ENCODE data around the gene CARD18.
"Not testable (repeated sequence)": the region's sequence is repeated elsewhere in the genome, so short reads cannot be mapped to it uniquely, and the experiment has no call there.

Gene CARD18

GRCh38 chr11:105106140-105106539, 33.4 kb downstream of the CARD18 start:
- TF ChIP-seq CTCF (IDR thresholded peaks at IDR 0.05; ENCODE audit: low read depth, low read length), result no peak
- DNase-seq (ENCODE audit: low read depth, low spot score), result no peak
- no peak overlapping the region for H3K4me3 ChIP-seq (ENCODE audit: low read depth, low read length)
- in situ Hi-C loops (cut with HindIII; ENCODE audit: low sequenced_read_pairs), result no loop called here

- H3K4me3 ChIP-seq (ENCODE audit: low read depth, low read length), result no peak overlapping the region
- no peak for TF ChIP-seq CTCF (IDR thresholded peaks at IDR 0.05; ENCODE audit: low read depth, low read length)
- no peak for DNase-seq (ENCODE audit: low read depth, low spot score)
- in situ Hi-C loops (cut with HindIII; ENCODE audit: low sequenced_read_pairs), result no loop called here
Observed at GRCh38 chr11:105104292-105104691, 35.3 kb downstream of the CARD18 start.

- no peak for DNase-seq (ENCODE audit: low read depth, low spot score)
- in situ Hi-C loops (cut with HindIII; ENCODE audit: low sequenced_read_pairs), result no loop called here
- H3K4me3 ChIP-seq (ENCODE audit: low read depth, low read length), result no peak overlapping the region
- no peak for TF ChIP-seq CTCF (IDR thresholded peaks at IDR 0.05; ENCODE audit: low read depth, low read length)
Observed at GRCh38 chr11:105103336-105103735, 36.2 kb downstream of the CARD18 start.

GRCh38 chr11:105102079-105102581, 37.4 kb downstream of the CARD18 start:
- H3K4me3 ChIP-seq (ENCODE audit: low read depth, low read length); DNase-seq (ENCODE audit: low read depth, low spot score); in situ Hi-C loops (cut with HindIII; ENCODE audit: low sequenced_read_pairs): not testable (repeated sequence)

- no peak overlapping the region for H3K4me3 ChIP-seq (ENCODE audit: low read depth, low read length)
- DNase-seq (ENCODE audit: low read depth, low spot score), result no peak
- TF ChIP-seq CTCF (IDR thresholded peaks at IDR 0.05; ENCODE audit: low read depth, low read length), result no peak
- in situ Hi-C loops (cut with HindIII; ENCODE audit: low sequenced_read_pairs), result no loop called here
Observed at GRCh38 chr11:105100981-105101630, 38.5 kb downstream of the CARD18 start.

- H3K4me3 ChIP-seq (ENCODE audit: low read depth, low read length), result no peak overlapping the region
- TF ChIP-seq CTCF (IDR thresholded peaks at IDR 0.05; ENCODE audit: low read depth, low read length), result no peak
- in situ Hi-C loops (cut with HindIII; ENCODE audit: low sequenced_read_pairs), result no loop called here
- no peak for DNase-seq (ENCODE audit: low read depth, low spot score)
Observed at GRCh38 chr11:105100206-105100605, 39.4 kb downstream of the CARD18 start.

GRCh38 chr11:105099594-105099993, 40.0 kb downstream of the CARD18 start:
- DNase-seq (ENCODE audit: low read depth, low spot score); in situ Hi-C loops (cut with HindIII; ENCODE audit: low sequenced_read_pairs); H3K4me3 ChIP-seq (ENCODE audit: low read depth, low read length): not testable (repeated sequence)

Measured in astrocyte of the spinal cord (primary cell).